ENCODE results near the gene LRGUK. TPM values are rescaled to one million over a fixed set of nuclear protein-coding genes. Genes with fewer than 3 reads are reported as not detected.

LRGUK gene
- total RNA-seq, 1 experiment from 2014 or later, result 1.9 TPM

DNA sequence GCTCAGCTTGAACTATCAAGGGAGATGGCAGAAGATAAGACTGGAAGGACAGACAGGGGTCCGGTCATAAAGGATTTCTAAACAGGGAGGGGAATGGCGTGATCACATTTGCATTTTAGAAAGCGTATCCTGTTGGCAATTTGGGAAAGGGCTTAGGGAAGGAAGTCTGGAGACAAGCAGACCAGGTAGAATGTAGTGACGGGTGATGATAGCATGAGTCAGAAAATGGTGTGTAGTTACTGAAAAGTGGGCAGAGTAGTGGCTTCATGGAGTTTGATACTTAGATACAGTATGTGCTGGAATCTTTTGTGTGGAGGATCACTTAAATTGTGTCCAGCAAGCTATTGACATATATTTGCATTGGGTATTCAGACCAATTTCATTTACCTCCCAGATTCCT lies 61.2 kb downstream of the LRGUK start (continued):
- TF ChIP-seq, protein P1, sequence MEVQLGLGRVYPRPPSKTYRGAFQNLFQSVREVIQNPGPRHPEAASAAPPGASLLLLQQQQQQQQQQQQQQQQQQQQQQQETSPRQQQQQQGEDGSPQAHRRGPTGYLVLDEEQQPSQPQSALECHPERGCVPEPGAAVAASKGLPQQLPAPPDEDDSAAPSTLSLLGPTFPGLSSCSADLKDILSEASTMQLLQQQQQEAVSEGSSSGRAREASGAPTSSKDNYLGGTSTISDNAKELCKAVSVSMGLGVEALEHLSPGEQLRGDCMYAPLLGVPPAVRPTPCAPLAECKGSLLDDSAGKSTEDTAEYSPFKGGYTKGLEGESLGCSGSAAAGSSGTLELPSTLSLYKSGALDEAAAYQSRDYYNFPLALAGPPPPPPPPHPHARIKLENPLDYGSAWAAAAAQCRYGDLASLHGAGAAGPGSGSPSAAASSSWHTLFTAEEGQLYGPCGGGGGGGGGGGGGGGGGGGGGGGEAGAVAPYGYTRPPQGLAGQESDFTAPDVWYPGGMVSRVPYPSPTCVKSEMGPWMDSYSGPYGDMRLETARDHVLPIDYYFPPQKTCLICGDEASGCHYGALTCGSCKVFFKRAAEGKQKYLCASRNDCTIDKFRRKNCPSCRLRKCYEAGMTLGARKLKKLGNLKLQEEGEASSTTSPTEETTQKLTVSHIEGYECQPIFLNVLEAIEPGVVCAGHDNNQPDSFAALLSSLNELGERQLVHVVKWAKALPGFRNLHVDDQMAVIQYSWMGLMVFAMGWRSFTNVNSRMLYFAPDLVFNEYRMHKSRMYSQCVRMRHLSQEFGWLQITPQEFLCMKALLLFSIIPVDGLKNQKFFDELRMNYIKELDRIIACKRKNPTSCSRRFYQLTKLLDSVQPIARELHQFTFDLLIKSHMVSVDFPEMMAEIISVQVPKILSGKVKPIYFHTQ (CRISPR knock-in tag; IDR thresholded peaks at IDR 0.05), result no peak

DNA sequence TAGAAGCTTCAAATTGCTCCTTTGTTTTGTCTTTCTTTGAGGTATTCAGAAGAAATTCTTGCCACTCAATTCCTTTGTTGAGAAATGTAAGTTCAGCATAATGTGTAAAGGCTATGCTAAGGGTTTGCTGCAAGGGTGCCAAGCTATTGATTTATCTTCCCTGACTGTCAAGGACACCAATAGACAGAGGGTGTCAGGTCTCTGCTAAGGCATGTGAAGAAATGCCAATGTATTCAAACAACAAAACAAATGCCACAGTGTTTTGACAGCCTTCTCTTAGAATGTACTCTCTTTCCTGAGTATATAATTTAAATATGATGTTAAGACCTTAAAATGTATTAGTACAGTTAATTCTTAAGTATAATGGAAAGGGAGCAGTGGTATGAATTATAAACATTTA lies 62.4 kb downstream of the LRGUK start:
- Mint-ChIP-seq H3K4me1 (peaks cover 21% of the 10 kb centered on the region), H3K36me3 (no peaks in the 10 kb centered on the region), H3K27ac (no peak overlapping the region), H3K9me3 (no peaks in the 10 kb centered on the region), H3K4me3 (no peak overlapping the region), H3K27me3 (ENCODE audit: low read depth) (no peaks in the 10 kb centered on the region)
- TF ChIP-seq, protein P2, sequence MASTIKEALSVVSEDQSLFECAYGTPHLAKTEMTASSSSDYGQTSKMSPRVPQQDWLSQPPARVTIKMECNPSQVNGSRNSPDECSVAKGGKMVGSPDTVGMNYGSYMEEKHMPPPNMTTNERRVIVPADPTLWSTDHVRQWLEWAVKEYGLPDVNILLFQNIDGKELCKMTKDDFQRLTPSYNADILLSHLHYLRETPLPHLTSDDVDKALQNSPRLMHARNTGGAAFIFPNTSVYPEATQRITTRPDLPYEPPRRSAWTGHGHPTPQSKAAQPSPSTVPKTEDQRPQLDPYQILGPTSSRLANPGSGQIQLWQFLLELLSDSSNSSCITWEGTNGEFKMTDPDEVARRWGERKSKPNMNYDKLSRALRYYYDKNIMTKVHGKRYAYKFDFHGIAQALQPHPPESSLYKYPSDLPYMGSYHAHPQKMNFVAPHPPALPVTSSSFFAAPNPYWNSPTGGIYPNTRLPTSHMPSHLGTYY (CRISPR knock-in tag; IDR thresholded peaks at IDR 0.05), result no peak
- no peak for TF ChIP-seq ZNF138 (CRISPR knock-in tag; conservative IDR thresholded peaks at IDR 0.05)
- TF ChIP-seq, protein P3, sequence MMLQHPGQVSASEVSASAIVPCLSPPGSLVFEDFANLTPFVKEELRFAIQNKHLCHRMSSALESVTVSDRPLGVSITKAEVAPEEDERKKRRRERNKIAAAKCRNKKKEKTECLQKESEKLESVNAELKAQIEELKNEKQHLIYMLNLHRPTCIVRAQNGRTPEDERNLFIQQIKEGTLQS (CRISPR knock-in tag; conservative IDR thresholded peaks at IDR 0.05), result no peak
- no peak for TF ChIP-seq ZNF416 (CRISPR knock-in tag; IDR thresholded peaks at IDR 0.05)
- TF ChIP-seq, protein P4, sequence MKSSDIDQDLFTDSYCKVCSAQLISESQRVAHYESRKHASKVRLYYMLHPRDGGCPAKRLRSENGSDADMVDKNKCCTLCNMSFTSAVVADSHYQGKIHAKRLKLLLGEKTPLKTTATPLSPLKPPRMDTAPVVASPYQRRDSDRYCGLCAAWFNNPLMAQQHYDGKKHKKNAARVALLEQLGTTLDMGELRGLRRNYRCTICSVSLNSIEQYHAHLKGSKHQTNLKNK (CRISPR knock-in tag; IDR thresholded peaks at IDR 0.05), result no peak
- TF ChIP-seq, protein P5, sequence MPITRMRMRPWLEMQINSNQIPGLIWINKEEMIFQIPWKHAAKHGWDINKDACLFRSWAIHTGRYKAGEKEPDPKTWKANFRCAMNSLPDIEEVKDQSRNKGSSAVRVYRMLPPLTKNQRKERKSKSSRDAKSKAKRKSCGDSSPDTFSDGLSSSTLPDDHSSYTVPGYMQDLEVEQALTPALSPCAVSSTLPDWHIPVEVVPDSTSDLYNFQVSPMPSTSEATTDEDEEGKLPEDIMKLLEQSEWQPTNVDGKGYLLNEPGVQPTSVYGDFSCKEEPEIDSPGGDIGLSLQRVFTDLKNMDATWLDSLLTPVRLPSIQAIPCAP (CRISPR knock-in tag; IDR thresholded peaks at IDR 0.05), result no peak
- TF ChIP-seq, protein P6, sequence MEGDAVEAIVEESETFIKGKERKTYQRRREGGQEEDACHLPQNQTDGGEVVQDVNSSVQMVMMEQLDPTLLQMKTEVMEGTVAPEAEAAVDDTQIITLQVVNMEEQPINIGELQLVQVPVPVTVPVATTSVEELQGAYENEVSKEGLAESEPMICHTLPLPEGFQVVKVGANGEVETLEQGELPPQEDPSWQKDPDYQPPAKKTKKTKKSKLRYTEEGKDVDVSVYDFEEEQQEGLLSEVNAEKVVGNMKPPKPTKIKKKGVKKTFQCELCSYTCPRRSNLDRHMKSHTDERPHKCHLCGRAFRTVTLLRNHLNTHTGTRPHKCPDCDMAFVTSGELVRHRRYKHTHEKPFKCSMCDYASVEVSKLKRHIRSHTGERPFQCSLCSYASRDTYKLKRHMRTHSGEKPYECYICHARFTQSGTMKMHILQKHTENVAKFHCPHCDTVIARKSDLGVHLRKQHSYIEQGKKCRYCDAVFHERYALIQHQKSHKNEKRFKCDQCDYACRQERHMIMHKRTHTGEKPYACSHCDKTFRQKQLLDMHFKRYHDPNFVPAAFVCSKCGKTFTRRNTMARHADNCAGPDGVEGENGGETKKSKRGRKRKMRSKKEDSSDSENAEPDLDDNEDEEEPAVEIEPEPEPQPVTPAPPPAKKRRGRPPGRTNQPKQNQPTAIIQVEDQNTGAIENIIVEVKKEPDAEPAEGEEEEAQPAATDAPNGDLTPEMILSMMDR (IDR thresholded peaks at IDR 0.05), result no peak
- no peak for TF ChIP-seq RELA (CRISPR knock-in tag; IDR thresholded peaks at IDR 0.05; ENCODE audit: borderline replicate concordance)
- TF ChIP-seq GTF2I (CRISPR knock-in tag; conservative IDR thresholded peaks at IDR 0.05), result no peak
- no peak for TF ChIP-seq NR2C2 (CRISPR knock-in tag; IDR thresholded peaks at IDR 0.05)
- no peak for TF ChIP-seq TP53 (CRISPR knock-in tag; IDR thresholded peaks at IDR 0.05)
- no peak for TF ChIP-seq SMAD3 (CRISPR knock-in tag; IDR thresholded peaks at IDR 0.05; ENCODE audit: borderline replicate concordance)
- no peak for TF ChIP-seq ZNF671 (CRISPR knock-in tag; IDR thresholded peaks at IDR 0.05)
- ATAC-seq, result peak; percentile 69
- ChIA-PET CTCF (no interaction called here), POLR2A (no interaction called here)
- no peak for DNase-seq (ENCODE audit: low spot score)

DNA sequence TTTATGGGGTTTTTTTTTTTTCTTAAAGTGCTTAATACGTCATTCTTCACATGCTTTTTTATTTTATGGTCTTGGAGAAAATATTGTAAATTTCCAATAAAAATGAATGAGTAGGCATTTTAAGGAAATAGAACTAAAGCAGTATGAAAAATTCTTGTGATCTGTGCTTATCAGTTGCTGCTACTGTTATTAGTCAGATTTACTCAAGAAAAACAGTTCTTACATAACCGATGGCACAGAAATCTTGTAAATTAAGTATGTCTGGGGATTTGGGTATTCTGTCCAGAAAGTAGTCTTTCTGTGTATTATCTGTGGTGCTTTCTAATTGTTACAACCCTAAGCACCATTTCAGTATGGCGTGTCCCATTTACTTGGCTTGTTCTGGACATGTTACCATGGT lies 64.7 kb downstream of the LRGUK start:
- ChIA-PET POLR2A (no interaction called here), CTCF (no interaction called here)
- Mint-ChIP-seq H3K4me3 (no peak overlapping the region), H3K27ac (no peak overlapping the region), H3K4me1 (peaks cover 27% of the 10 kb centered on the region), H3K36me3 (no peaks in the 10 kb centered on the region; the same call in 1 of the 2 replicates), H3K9me3 (no peaks in the 10 kb centered on the region), H3K27me3 (ENCODE audit: low read depth) (no peaks in the 10 kb centered on the region)
- ATAC-seq, result no peak
- no peak for DNase-seq (ENCODE audit: low spot score)
- TF ChIP-seq SP1 (CRISPR knock-in tag; conservative IDR thresholded peaks at IDR 0.05) (no peak), TP53 (CRISPR knock-in tag; IDR thresholded peaks at IDR 0.05) (no peak), SMAD3 (CRISPR knock-in tag; IDR thresholded peaks at IDR 0.05; ENCODE audit: borderline replicate concordance) (no peak), GTF2I (CRISPR knock-in tag; conservative IDR thresholded peaks at IDR 0.05) (no peak)
- TF ChIP-seq, protein P7, sequence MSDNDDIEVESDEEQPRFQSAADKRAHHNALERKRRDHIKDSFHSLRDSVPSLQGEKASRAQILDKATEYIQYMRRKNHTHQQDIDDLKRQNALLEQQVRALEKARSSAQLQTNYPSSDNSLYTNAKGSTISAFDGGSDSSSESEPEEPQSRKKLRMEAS (CRISPR knock-in tag; IDR thresholded peaks at IDR 0.05), result no peak
- TF ChIP-seq, protein P8, sequence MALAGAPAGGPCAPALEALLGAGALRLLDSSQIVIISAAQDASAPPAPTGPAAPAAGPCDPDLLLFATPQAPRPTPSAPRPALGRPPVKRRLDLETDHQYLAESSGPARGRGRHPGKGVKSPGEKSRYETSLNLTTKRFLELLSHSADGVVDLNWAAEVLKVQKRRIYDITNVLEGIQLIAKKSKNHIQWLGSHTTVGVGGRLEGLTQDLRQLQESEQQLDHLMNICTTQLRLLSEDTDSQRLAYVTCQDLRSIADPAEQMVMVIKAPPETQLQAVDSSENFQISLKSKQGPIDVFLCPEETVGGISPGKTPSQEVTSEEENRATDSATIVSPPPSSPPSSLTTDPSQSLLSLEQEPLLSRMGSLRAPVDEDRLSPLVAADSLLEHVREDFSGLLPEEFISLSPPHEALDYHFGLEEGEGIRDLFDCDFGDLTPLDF (CRISPR knock-in tag; IDR thresholded peaks at IDR 0.05), result no peak
- TF ChIP-seq, protein P9, sequence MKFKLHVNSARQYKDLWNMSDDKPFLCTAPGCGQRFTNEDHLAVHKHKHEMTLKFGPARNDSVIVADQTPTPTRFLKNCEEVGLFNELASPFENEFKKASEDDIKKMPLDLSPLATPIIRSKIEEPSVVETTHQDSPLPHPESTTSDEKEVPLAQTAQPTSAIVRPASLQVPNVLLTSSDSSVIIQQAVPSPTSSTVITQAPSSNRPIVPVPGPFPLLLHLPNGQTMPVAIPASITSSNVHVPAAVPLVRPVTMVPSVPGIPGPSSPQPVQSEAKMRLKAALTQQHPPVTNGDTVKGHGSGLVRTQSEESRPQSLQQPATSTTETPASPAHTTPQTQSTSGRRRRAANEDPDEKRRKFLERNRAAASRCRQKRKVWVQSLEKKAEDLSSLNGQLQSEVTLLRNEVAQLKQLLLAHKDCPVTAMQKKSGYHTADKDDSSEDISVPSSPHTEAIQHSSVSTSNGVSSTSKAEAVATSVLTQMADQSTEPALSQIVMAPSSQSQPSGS (CRISPR knock-in tag; IDR thresholded peaks at IDR 0.05; ENCODE audit: borderline replicate concordance, low read depth), result no peak
- TF ChIP-seq, protein P10, sequence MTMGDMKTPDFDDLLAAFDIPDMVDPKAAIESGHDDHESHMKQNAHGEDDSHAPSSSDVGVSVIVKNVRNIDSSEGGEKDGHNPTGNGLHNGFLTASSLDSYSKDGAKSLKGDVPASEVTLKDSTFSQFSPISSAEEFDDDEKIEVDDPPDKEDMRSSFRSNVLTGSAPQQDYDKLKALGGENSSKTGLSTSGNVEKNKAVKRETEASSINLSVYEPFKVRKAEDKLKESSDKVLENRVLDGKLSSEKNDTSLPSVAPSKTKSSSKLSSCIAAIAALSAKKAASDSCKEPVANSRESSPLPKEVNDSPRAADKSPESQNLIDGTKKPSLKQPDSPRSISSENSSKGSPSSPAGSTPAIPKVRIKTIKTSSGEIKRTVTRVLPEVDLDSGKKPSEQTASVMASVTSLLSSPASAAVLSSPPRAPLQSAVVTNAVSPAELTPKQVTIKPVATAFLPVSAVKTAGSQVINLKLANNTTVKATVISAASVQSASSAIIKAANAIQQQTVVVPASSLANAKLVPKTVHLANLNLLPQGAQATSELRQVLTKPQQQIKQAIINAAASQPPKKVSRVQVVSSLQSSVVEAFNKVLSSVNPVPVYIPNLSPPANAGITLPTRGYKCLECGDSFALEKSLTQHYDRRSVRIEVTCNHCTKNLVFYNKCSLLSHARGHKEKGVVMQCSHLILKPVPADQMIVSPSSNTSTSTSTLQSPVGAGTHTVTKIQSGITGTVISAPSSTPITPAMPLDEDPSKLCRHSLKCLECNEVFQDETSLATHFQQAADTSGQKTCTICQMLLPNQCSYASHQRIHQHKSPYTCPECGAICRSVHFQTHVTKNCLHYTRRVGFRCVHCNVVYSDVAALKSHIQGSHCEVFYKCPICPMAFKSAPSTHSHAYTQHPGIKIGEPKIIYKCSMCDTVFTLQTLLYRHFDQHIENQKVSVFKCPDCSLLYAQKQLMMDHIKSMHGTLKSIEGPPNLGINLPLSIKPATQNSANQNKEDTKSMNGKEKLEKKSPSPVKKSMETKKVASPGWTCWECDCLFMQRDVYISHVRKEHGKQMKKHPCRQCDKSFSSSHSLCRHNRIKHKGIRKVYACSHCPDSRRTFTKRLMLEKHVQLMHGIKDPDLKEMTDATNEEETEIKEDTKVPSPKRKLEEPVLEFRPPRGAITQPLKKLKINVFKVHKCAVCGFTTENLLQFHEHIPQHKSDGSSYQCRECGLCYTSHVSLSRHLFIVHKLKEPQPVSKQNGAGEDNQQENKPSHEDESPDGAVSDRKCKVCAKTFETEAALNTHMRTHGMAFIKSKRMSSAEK (CRISPR knock-in tag; IDR thresholded peaks at IDR 0.05; ENCODE audit: borderline replicate concordance), result no peak
